ENCODE measurements around the gene OTX1.

GRCh38 chr2:63035169-63035568, 15.5 kb upstream of the OTX1 start:
- TF ChIP-seq CTCF (IDR thresholded peaks at IDR 0.05), result no peak
- TF ChIP-seq POLR2A (IDR thresholded peaks at IDR 0.05), result no peak
- no peak for TF ChIP-seq EP300 (IDR thresholded peaks at IDR 0.05)
- no peak for TF ChIP-seq POLR2AphosphoS5 (IDR thresholded peaks at IDR 0.05)

Measured in upper lobe of left lung (tissue), 4 donors.